Stomach (tissue), 9 donors: ENCODE results near the gene STK4. TPM values are rescaled to one million over a fixed set of nuclear protein-coding genes. Genes with fewer than 3 reads are reported as not detected.

Experiments used
- DNase-seq, 2 donors: peaks; one replicate each; pipeline versions ENCODE4 v3.0.0 to v3.0.0-alpha.2; 2013 to 2019
- H3K27ac ChIP-seq, 5 donors: fragments of 200-600 bp in 4 of 5; sonication (generic) in 4 of 5; one replicate each; pipeline ENCODE4 v1.5.1; 2013 to 2019; ENCODE audit warnings: mild to moderate bottlenecking in 1 of 5, moderate library complexity in 1 of 5
- H3K27me3 ChIP-seq, 3 donors: fragments of 200-600 bp; sonication (generic); one replicate each; pipeline ENCODE4 v1.5.1; 2017 to 2019; ENCODE audit warnings: mixed run types in 1 of 3
- H3K36me3 ChIP-seq, 4 donors: fragments of 200-600 bp; sonication (generic); 1 replicate in 3 of 4; 2 replicates in 1 of 4; pipeline ENCODE4 v1.5.1; 2016 to 2019
- H3K4me1 ChIP-seq, 4 donors: fragments of 200-600 bp; sonication (generic); one replicate each; pipeline ENCODE4 v1.5.1; 2016 to 2019
- H3K4me3 ChIP-seq, 4 donors: fragments of 200-600 bp; sonication (generic) in 3 of 4; one replicate each; pipeline ENCODE4 v1.5.1; 2016 to 2019; ENCODE audit warnings: mild to moderate bottlenecking in 1 of 4
- H3K9me3 ChIP-seq, 4 donors: fragments of 200-600 bp; sonication (generic); one replicate each; pipeline ENCODE4 v1.5.1; 2016 to 2019
- EP300 ChIP-seq: sonication (generic); formaldehyde crosslinking; IDR thresholded peaks from one replicate; pipeline ENCODE4 v1.6.1; 2017; ENCODE audit warnings: antibody characterized with exemption
- POLR2A ChIP-seq, 4 donors: fragments of 450-650 bp; IDR thresholded peaks; one replicate each; pipeline ENCODE4 v1.6.1; 2016; ENCODE audit warnings: antibody characterized with exemption in 4 of 4, control low read depth in 2 of 4, mild to moderate bottlenecking in 1 of 4, moderate library complexity in 1 of 4
- POLR2AphosphoS5 ChIP-seq, 3 donors: sonication (generic); formaldehyde crosslinking; IDR thresholded peaks; one replicate each; pipeline ENCODE4 v1.6.1; 2016; ENCODE audit warnings: antibody characterized with exemption in 3 of 3
- WGBS, 5 donors: extraction: QIAGEN DNeasy Blood & Tissue Kit in 3 of 5; methylation state at CpG; one replicate each; pipeline versions ENCODE4 v1.1.5 to v1.1.7; 2013 to 2018; 5-methylcytosine and 5-hydroxymethylcytosine counted together
- intact Hi-C: fragments of 100-400 bp; cut with DNase I; formaldehyde crosslinking; loops from one replicate; pipeline ENCODE4 v1.15.1; 2023; ENCODE audit warnings: low total_unique reads
- polyA plus RNA-seq, 3 donors: library from polyadenylated mRNA; stranded (reverse); fragments of 200-250 nt; gene quantifications; one replicate each; pipeline ENCODE4 v1.2.3, GENCODE V29; 2013
- total RNA-seq, 5 donors: library from RNA; depleted of rRNA; stranded (reverse); fragments of >200 nt; gene quantifications; one replicate each; pipeline versions ENCODE4 v1.1.0 to v1.2.3, GENCODE V29; 2014 to 2016
- TF ChIP-seq, protein P1 (sequence below), 7 experiments: fragments of 450-650 bp in 4 of 7; fragments of 200-600 bp in 3 of 7; sonication (generic) in 3 of 7; IDR thresholded peaks; one replicate each; pipeline ENCODE4 v1.5.1; 2016 to 2019; ENCODE audit warnings: antibody characterized with exemption in 7 of 7, control low read depth in 2 of 7, mild to moderate bottlenecking in 1 of 7
- donor health status: healthy with polysubstance abuse.
- donor health status: Bipolar disorder and iron deficiency.
- donor health status: healthy.

STK4 gene
- total and polyA plus RNA-seq, 8 donors, result 4.8 to 49.6 (median 19.3) TPM

DNA sequence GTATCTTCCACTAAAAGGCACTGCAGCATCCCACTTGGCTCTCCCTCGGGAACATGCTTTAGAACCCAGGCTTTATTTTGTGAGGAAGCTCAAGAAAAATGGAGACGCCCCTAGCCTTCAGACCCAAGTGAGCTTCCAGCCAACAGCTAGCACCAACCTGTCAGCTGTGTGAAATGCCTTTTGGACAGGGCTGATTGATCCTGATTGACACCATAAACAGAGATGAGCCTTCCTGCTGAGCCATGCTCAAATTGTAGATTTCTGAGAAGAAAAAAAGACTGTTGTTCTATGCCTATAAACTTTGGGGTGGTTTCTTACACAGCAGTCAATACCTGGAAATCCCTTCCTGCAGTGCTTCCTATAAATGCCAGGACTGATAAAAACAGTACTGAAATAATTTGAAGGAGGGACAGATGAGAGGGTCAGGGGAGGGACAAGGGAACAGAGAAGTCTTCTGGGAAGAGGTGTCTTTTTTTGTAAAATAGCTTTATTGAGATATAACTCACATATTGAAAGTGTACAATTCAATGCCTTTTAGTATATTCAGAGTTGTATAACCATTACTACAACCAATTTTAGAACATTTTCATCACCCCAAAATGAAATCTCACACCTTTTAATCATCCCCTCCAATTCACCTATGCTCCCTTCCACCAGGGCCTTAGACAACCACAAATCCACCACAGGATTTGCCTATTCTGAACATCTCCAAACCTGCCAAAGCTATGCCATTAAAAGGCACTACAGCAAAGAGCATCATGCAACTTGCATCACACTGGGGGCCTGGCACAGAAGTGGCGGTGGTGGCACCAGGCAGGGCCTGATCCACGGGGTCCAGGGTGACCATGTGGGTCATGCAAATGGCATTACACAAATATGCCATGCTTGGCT, 2.7 kb upstream of the STK4 start:
- H3K4me1 ChIP-seq, result peaks cover 22 to 41% (median 40%) of the 10 kb centered on the region in 4 donors
- TF ChIP-seq POLR2A (IDR thresholded peaks at IDR 0.05), result no peak
- TF ChIP-seq, protein P1, sequence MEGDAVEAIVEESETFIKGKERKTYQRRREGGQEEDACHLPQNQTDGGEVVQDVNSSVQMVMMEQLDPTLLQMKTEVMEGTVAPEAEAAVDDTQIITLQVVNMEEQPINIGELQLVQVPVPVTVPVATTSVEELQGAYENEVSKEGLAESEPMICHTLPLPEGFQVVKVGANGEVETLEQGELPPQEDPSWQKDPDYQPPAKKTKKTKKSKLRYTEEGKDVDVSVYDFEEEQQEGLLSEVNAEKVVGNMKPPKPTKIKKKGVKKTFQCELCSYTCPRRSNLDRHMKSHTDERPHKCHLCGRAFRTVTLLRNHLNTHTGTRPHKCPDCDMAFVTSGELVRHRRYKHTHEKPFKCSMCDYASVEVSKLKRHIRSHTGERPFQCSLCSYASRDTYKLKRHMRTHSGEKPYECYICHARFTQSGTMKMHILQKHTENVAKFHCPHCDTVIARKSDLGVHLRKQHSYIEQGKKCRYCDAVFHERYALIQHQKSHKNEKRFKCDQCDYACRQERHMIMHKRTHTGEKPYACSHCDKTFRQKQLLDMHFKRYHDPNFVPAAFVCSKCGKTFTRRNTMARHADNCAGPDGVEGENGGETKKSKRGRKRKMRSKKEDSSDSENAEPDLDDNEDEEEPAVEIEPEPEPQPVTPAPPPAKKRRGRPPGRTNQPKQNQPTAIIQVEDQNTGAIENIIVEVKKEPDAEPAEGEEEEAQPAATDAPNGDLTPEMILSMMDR (IDR thresholded peaks at IDR 0.05), result no peak
- no peak for TF ChIP-seq POLR2AphosphoS5 (IDR thresholded peaks at IDR 0.05)
- TF ChIP-seq EP300, result no peak
- DNase-seq, result no peak
- H3K27me3 ChIP-seq, result no peaks in the 10 kb centered on the region
- H3K36me3 ChIP-seq, result no peaks in the 10 kb centered on the region
- 78 to 85% (median 84%) methylated on average over 4 of the region's 4 CpGs for WGBS, 5 donors
- H3K9me3 ChIP-seq, result no peaks in the 10 kb centered on the region
- no peak overlapping the region for H3K4me3 ChIP-seq
- no peak overlapping the region for H3K27ac ChIP-seq
- intact Hi-C loops, result no loop called here

DNA sequence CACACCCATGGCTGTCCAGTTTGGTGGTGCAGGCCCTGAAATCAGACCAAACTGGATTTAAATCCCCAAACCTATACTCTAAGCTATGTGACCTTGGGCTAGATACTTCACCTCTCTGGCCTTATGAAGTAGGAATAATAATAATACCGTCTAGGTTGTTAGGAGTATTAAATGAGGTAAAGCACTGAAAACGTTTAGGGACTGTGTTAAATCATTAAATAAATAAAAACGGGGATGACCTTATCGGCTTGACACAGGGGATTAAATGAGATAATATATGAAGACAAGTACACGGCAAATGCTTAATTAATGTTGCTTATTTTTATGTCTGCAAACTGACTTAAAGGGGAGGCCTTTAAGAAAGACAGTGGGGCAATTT, 672 bp upstream of the STK4 start:
- H3K4me3 ChIP-seq, result peak overlapping the region; percentile 73 to 93 (median 82)
- H3K36me3 ChIP-seq, result no peaks in the 10 kb centered on the region
- DNase-seq, result no peak
- intact Hi-C loops, result no loop called here
- H3K4me1 ChIP-seq, result peaks cover 14 to 46% (median 42%) of the 10 kb centered on the region in 4 donors
- 25 to 33% (median 32%) methylated on average over 5 of the region's 5 CpGs for WGBS, 5 donors
- H3K27ac ChIP-seq, result peak overlapping the region; percentile 82 to 91 (median 90)
- no peaks in the 10 kb centered on the region for H3K9me3 ChIP-seq
- TF ChIP-seq, protein P1 (IDR thresholded peaks at IDR 0.05), result no peak
- TF ChIP-seq POLR2AphosphoS5 (IDR thresholded peaks at IDR 0.05) (no peak), EP300 (no peak), POLR2A (IDR thresholded peaks at IDR 0.05) (no peak)
- no peaks in the 10 kb centered on the region for H3K27me3 ChIP-seq

DNA sequence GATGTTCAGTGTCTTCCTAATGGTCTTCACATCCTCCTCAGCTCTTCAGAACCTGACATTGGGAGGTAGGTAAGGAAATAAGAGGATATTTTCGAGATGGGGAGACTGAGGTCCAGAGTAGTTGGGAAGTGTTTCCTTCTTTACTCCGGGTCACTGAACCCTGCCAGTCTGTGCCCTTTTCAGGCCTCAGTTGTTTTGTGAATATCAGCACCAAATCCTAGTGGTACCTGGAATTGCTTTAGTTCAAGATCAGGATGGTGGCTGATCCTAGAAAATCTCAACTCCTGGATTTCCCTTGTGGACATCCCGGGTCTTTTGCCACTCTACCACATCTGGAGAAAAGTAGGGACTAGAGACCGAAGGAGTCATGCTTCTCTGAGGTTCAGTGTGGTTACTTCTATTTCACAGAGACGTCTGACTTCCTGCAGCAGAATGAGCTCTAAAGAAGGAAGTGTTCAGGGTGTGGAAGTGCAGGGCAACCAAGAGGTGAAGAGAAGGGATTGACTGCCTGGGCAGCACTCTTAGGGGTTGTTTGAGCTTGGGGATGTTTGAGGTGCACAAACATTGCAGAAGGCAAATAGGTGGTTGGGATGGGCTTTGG, 995 bp downstream of the STK4 start:
- peak overlapping the region; percentile 77 to 91 (median 90) for H3K27ac ChIP-seq
- H3K9me3 ChIP-seq, result no peaks in the 10 kb centered on the region
- no peaks in the 10 kb centered on the region for H3K27me3 ChIP-seq
- peaks cover 0 to 6% (median 4%) of the 10 kb centered on the region in 4 donors for H3K36me3 ChIP-seq
- peaks cover 14 to 46% (median 38%) of the 10 kb centered on the region in 4 donors for H3K4me1 ChIP-seq
- WGBS, 5 donors, result 20 to 28% (median 23%) methylated on average over 5 of the region's 5 CpGs
- peak in 1 of 2 donors; percentile 53 for DNase-seq
- intact Hi-C loops, result no loop called here
- H3K4me3 ChIP-seq, result peak overlapping the region; percentile 73 to 93 (median 82)
- TF ChIP-seq EP300 (no peak), POLR2AphosphoS5 (IDR thresholded peaks at IDR 0.05) (peak in 2 of 3 donors; percentile 61 to 69)

DNA sequence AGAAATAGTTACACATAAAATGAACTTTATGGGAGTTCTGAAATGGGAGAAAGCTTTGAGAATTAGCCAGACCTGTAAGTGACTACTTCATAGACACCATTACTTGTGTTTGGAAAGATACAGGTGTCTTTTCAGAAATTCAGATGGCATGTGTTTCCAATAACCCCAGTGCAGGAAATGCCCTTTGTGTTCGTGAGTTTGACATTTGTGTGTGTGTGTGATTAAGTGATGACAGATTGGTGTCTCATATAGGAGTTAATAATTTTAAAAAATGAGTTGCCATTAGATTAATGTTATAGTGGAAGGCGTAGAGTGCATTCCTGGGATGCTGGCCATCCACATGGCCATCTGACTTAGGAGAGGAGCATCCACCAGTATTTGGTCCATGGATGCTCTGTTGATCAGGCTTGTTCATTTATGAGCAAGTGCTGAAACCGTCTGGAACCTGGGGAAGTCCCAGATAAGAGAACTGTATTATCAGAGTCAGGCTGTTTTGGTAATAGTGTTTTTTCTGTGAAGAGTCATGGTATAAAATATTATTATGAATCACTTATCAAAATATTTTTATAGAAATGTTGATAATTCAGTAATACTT, 3.1 kb downstream of the STK4 start:
- Histone ChIP-seq H3K36me3 (peaks cover 5 to 26% (median 25%) of the 10 kb centered on the region in 4 donors), H3K4me1 (peaks cover 14 to 46% (median 38%) of the 10 kb centered on the region in 4 donors), H3K4me3 (no peak overlapping the region), H3K9me3 (no peaks in the 10 kb centered on the region), H3K27me3 (no peaks in the 10 kb centered on the region), H3K27ac (peak overlapping the region in 3 of 5 donors; percentile 31 to 90 (median 40))
- 42 to 51% (median 46%) methylated on average over 3 of the region's 3 CpGs for WGBS, 5 donors
- DNase-seq, result no peak
- intact Hi-C loops, result no loop called here
- TF ChIP-seq EP300, result no peak
- TF ChIP-seq POLR2A (IDR thresholded peaks at IDR 0.05), result no peak
- TF ChIP-seq, protein P1 (IDR thresholded peaks at IDR 0.05), result no peak
- no peak for TF ChIP-seq POLR2AphosphoS5 (IDR thresholded peaks at IDR 0.05)
